T-helper 2 cell (primary cell): ENCODE measurements around the gene AP3S1.
"Not testable (repeated sequence)": the region's sequence is repeated elsewhere in the genome, so short reads cannot be mapped to it uniquely, and the experiment has no call there.

Experiments used
- DNase-seq, 5 experiments: peaks; one replicate each; pipeline versions ENCODE4 v3.0.0 to v3.0.0-alpha.2; 2012 to 2022

AP3S1 gene

DNA sequence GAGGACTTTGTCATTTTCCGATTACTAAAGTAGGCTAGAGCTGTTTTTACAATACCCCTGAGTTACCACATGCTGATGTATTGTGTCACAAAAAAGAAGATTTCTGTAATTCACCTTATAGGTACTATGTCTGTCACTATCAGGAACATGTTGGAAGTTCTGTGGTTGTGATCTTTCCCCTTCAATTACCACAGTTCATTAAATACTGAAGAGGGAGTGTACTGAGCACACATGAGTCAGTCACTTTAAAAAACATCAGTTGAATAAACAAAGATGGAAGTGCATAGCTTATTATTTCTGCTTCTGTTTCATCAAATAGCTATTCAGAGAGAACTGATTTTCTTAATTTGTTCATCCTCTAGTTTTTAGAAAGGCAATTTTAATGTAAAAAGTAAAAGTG is 31.7 kb downstream of the AP3S1 start:
- DNase-seq = no peak

DNA sequence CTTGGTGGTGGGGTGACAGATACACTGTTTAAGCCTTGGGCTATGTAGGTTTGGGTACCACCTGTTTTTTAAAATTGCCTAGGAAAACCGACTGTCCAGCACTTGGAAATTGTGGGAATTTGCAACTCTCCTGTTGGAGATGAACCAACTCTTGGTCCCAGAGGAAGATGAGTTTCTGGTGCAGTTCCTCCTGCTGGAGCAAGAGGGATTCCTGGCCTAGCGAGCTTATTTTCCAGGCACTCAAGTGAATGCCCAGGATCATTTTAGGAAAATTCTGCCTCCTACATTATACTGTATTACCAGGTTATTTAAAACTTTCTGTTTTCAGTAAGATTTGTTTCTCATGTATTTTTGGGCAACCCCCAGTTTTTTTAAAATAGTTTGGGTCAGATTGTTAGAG is 33.7 kb downstream of the AP3S1 start:
- DNase-seq = no peak

DNA sequence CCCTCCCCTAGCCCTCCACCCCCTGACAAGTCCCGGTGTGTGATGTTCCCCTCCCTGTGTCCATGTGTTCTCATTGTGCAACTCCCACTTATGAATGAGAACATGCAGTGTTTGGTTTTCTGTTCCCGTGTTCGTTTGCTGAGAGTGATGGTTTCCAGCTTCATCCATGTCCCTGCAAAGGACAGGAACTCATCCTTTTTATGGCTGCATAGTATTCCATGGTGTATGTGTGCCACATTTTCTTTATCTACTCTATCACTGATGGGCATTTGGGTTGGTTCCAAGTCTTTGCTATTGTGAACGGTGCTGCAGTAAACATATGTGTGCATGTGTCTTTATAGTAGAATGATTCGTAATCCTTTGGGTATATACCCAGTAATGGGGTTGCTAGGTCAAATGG is 35.6 kb downstream of the AP3S1 start:
- not testable (repeated sequence) for DNase-seq

DNA sequence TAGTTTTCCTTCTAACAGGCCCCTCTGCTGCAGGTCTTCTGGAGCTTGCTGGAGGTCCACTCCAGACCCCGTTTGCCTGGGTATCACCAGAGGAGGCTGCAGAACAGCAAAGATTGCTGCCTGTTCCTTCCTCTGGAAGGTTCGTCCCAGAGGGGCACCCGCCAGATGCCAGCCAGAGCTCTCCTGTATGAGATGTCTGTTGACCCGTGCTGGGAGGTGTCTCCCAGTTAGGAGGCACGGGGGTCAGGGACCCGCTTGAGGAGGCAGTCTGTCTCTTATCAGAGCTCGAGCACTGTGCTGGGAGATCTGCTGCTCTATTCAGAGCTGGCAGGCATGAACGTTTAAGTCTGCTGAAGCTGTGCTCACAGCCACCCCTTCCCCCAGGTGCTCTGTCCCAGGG is 40.7 kb downstream of the AP3S1 start:
- not testable (repeated sequence) for DNase-seq

DNA sequence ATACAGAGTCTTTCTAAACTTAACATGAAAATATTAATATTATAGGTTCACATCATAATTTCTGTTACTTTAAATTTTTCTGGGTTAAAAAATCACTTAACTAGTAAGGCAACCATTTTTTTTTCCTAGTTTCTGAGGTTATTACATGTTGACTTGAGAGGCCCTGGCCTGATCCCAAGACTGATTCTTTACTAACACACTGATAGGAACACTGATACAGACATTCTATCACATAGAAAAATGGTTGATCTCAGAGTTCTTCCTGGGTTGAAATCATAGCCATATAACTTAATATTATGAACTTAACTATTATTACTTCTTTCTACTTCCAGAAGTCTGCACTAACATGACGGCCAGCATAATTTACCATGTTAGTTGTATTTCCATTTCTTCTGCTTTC is 43.0 kb downstream of the AP3S1 start:
- no peak for DNase-seq

DNA sequence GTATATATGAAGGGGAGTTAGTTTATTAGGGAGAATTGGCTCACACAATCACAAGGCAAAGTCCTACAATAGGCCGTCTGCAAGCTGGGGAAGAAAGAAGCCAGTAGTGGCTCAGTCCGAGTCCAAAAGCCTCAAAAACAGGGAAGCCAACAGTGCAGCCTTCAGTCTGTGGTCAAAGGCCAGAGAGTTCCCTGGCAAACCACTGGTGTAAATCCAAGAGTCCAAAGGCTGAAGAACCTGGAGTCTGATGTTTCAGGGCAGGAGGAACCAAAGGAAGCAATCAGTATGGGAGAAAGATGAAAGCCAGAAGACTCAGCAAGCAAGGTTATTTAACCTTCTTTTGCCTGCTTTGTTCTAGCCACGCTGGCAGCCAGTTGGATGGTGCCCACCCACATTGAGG is 43.5 kb downstream of the AP3S1 start:
- not testable (repeated sequence) for DNase-seq

DNA sequence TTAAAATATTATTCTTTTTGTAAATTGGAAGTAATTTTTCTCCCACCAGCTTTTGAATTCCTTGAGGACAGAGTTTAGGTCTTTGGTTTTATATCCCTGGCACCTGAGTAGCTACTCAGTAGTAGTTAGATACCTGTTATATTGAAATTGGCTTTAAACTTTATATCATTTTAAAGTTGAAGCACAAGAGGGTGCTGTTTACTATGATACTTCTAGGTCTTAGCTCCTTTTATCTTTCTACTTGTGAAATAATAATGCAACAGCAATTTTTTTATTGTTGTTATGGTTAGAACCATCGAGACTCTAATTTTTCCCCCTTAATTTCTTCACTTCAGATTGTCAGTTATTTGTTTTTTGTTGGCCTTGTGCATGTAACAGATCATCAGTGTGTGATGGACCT is 46.3 kb downstream of the AP3S1 start:
- DNase-seq = no peak

DNA sequence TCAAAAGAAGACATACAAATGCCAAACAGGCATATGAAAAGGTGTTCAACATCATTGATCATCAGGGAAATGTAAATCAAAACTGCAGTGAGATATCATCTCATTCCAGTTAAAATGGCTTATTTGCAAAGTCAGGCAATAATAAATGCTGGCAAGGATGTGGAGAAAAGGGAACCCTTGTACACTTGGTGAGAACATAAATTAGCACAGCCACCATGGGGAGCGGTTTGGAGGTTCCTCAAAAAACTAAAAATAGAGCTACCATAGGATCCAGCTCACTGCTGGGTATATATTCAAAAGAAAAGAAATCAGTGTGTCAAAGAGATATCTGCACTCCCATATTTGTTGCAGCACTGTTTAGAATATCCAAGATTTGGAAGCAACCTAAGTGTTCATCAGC is 50.3 kb downstream of the AP3S1 start:
- DNase-seq = no peak

DNA sequence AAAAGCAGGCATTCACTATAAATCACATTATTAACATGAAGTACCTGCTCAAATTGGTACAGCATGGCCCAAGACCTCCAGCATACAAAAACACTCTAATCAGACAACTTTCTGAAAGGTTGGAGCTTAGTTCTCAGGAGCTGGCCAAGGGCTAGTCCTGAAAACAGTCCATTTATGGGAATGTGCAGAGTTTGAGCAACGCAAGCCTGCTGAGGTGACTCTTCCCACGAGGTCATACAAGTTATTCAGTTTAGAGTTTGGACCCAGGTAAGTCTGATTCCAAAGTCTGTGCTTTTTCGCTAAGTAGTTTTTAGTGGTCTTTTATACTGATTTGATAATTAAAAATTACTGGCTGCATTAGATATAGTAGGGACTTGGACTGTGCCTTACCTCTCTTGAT is 52.6 kb downstream of the AP3S1 start:
- DNase-seq = no peak

DNA sequence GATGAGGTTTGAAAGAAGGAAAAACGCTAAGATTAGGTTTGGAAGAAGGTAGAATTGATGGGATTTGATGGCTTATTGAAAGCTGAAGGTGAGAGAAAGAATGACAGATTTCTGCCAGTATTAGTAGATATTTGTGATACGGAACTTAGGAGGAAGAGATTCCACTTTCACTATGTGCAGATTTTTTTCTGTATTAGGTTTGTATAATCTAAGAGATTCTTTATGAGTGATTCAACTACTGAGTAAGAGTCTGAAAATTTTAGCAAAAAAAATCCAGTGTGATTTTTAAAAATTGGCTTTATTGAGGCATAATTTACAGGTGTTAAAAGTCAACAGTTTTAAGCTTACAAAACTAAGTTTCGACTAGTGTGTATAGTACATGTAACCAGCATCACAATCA is 54.1 kb downstream of the AP3S1 start:
- DNase-seq = no peak

DNA sequence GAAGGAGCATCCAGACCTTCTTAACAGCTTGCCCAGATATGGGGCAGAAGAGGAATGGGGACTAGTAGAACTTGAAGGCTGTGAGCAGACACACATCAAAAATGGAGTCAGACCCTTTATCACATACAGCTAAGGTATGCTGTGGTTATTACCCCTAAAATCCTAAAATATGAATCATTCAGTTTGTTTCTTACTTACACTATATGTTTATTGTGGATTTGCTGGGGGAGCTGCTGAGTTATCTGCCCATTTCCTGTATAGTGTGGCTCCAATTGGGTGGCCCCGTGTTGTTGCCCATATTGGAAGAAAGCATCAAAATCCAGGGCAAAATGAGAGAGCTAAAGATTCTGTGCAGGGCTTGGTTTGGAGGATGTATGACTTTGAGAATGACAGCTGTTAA is 56.9 kb downstream of the AP3S1 start:
- DNase-seq = no peak

DNA sequence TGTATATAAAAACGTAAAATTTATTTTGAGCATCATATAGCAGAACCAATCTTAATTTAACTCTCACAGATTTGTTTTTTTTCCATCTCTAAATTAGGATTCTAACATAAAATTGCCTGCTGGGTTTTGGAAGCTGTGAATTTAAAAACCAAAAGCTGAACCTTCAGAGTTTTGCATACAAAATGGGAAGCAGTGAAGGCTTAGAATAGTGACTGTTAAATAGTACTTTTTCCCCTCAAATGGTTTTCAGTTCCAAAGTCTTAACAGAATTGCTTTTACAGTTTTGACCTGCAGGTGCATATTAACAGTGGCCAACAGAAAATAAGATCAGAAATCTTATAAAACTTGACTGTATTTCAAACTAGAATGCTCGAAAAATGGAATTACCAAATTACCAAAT is 65.4 kb downstream of the AP3S1 start:
- no peak for DNase-seq

DNA sequence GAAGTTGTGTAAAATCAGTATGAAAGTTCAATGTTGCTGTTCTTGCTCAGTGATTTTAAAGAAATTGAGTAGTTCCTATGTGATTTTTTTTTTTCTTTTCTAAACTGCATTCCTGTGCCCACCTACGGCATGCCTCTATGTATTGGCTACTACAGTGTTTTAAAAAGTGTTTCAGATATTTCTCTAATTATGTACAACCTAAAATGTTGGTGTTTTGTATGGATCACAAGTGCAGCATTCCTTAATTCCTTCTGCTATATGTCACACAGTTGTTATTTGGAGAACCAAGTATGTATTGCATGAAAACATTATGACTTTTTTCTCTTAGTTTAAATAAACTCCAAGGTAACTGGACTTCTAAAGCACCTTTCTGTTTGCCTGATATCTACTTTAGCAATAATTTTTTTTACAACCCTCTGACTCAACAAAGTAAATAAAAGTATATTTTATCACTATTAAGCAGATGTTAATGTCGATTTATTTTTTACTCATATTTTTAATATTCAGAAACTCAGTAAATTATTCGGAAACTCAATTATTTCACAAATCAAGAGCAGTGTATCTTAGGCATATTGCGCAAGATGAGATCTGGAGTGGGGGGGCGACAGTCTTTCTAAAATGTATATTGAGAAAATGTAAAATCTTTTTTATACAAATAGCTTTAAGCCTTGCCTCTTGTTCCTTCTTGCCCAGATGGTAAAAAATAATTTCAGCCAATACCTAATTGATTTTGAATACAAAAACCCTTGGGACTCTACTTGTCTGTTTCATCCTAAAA is 72.1 kb downstream of the AP3S1 start:
- DNase-seq = not testable (repeated sequence)

DNA sequence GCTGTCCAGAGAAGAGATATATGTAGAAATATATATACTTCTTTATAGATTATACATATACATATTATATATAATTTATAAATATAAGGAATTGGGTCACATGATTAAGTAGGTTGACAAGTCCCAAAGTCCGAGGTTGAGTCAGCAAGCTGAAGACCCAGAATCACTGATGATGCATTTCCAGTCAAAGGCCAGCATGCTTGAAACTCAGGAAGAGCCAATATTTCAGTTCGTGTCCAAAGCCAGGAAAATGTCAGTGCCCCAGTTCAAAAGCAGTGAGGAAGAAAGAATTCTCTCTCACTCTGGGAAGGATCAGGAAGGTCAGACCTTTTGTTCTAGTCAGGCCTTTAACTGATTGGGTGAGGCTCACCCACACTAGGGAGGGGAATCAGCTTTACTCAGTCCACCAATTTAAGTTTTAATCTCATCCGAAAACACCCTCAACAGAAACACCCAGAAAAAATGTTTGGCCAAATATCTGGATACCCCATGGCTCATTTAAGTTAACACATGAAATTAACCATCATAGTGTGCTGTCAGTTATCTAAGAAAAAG is 78.5 kb downstream of the AP3S1 start:
- no peak for DNase-seq

DNA sequence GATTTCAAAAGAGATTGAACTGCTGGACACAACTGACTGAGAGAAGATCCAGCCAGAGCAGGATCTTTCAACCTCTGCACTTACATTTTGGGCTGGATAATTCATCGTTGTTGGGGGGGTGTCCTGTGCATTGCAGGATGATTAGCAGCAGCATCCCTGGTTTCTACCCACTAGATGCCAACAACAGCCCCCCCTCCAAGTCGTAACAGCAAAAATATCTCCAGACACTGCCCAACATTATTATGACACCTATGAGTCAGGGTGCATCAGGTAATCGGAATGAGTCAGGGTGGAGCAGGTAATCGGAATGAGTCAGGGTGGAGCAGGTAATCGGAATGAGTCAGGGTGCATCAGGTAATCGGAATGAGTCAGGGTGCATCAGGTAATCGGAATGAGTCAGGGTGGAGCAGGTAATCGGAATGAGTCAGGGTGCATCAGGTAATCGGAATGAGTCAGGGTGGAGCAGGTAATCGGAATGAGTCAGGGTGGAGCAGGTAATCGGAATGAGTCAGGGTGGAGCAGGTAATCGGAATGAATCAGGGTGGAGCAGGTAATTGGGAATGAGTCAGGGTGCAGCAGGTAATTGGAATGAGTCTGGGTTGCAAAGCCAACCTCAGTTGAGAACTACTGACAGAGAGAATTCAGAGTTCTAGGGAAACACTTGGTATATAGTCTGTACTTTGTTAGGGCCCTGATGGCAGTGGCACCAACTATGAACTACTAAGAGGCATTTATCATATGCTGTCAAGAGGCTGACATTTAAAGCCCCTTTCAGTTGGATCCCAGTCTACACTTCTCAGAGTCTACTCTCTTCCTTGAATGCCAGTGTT is 87.1 kb downstream of the AP3S1 start:
- DNase-seq = not testable (repeated sequence)

DNA sequence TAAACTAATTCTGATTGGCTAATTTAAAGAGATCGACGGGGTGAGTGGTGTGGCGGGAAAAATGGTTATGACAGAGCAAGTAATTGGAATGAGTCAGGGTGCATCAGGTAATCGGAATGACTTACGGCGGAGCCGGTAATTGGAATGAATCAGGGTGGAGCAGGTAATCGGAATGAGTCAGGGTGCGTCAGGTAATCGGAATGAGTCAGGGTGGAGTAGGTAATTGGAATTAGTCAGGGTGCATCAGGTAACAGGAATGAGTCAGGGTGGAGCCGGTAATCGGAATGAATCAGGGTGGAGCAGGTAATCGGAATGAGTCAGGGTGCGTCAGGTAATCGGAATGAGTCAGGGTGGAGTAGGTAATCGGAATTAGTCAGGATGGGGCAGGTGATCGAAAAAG is 88.4 kb downstream of the AP3S1 start:
- not testable (repeated sequence) for DNase-seq

DNA sequence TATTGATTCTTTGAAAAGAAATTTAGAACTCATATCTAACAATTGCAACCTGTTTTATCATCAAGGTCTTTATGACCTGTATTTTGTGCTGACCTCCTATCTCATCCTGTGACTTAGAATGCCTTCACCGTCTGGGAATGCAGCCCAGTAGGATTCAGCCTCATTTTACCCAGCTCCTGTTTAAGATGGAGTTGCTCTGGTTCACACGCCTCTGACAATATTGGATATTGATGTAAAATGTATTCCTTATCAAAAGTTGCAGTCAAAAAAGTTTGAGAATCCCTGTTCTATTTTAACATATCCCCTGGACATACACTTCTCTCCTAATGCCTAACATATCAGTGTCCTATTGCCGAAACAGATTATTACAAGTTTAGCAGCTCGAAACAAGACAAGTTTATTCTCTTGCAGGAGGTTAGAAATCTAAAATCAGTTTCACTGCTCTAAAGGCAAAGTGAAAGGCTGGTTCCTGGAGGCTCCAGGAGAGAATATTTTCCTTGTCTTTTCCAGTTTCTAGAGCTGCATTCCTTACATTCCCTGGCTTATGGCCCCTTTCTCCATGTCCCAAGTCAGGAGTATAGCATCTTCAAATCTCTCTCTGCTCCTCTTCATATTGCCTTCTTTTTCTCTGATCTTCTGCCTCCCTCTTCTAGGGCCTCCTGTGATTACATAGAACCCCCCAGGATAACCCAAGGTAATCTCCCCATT is 89.0 kb downstream of the AP3S1 start:
- no peak for DNase-seq

DNA sequence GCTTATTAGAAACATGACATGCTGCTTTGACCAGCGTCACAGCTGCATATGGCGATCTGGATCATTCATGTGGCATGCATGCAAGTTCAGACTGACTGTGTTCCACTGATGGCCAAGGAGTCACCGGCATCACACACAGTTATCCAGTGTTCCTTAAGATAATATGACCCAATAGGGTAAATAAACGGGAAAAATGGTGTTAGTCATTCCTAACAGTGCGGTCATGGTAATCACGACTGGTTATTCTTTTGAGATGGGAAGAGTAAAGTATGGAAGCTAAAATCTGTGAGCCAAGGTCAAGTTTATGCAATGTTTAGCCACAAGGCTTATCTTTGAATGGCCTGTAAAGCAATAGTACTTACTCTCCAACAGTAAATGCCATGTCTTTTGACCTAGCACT is 91.3 kb downstream of the AP3S1 start:
- DNase-seq = no peak

DNA sequence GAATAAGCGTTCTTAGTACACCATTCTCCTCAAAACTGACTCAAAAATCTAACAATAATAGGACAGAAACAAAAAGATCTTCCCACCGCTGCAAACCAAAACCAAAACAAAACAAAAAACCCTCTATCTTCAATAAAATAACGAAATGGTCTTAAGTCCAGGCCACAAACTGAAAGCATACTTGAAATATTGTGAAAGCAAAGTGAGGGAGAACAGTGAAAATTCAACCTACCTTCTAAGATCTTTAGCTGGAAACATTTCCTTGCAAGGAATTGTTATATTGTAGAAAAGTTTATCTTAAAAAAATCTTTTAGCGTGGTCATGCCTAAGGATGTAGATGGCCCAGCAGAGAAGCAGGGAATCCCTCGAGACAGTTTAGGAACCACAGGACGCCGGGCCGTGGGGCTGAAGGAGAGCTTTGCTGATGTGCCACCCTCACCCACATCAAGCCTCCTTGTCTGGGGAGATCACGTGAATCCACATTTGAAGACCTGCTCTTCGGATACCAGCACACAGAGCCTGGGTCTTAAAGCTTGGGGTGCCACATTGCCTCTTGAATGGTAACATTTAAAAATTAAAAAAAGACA is 92.7 kb downstream of the AP3S1 start:
- DNase-seq = no peak

DNA sequence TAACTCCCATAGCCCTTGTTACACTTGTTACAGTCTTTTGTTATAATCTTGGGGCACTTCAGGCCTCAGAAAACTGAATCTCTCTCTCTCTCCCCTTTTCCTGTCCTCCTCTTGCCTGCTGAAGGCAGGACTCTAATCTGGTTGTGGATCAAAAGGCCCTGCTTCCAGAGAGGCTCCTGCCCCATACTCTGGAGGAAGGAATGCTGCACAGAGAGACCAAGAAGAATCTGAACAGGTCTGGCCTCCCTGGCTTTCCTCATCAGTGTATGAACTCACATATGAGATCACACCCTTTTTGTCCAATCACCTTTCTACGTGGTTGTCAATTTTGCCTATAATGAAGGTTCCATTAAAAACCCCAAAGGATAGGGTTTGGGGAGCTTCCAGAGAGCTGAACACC is 94.3 kb downstream of the AP3S1 start:
- DNase-seq = no peak

DNA sequence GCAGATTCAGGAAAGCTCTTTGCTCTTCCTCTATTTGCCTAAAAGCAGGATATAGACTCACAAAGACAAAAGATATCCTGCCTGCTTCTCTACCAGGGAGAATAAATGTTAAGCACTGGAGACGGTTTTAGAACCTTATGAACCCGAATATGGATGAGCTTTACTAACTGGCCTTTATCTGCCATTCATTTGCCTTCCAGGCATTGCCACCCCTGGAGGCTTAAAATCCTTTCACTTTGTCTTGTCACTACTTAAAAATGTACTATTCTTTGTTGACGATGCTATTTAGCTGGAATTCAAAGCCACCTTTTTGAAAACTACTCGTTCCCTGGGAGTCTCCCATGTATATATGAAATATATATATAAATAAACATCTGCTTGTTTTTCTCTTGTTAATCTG is 97.3 kb downstream of the AP3S1 start:
- no peak for DNase-seq

DNA sequence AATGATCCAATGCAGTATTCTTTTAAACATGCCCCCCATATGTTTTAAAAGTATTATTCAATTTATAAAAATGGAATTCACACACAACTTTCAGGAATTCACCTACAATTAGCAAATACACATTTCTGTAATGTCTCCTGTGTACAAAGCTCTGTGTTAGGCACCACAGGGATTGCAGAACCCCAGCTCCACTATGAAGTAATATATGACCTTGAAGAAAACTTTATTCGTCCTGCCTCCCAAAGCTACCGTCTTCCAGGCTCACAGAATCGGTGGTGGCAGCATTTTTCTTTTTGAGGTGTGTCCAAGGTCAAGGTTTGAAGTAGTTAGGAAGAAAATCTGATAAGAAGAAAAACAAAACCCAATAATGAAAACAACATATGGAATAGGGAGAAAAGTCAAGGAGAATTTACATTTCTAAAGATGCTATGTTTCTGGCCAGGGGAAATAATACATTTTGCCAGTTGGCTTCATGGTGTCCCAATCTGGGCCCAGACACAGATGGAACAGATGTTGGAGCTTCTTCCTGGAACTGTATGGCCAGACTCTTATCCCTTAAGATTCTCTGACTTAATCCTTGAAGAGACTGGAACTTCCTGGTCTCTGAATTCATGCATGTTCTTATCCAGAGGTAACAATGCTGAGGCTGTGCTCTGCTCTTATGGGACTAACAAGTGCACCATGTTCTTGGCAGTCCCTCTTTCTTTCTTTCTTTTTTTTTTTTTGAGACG is 98.5 kb downstream of the AP3S1 start:
- no peak for DNase-seq
